Suppressor macrophage (primary cell): ENCODE data around the gene IL7R.

Experiments used
- DNase-seq, 4 experiments: peaks; one replicate each; pipeline ENCODE4 v3.0.0-alpha.2; 2020 to 2022

IL7R gene

DNA sequence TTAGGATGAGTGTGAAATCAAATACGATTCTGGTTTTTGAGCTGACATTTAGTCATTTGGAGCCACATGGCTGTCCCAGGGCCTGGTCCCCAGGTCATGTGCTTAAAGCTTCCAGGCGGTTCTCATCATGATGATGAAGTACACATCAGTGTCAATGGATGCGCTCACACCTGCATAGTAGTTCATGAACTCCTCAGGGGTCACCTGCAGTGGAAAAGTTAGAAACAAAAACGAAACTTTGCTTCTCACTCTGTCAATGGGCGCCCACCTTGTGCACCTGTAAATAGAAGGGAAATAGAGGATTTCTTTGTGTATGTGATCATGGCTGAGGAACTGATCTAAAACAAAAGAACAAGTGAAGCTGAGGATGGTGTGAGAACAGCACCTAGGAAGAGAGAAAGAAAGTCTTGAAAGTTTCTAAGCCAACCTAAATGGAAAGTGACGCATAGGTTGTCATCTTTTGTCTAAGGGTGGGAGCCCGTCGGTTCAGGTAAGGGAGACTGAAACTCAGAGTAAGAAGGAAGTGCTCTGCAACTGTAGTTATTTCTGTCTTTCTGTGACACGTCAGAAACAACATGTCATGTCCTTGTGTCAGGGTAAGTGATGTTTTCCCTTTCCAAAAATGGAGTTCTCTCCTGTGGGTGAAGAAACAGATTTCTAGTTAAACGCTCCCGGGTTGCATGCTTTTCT lies 47.9 kb downstream of the IL7R start:
- no peak for DNase-seq

DNA sequence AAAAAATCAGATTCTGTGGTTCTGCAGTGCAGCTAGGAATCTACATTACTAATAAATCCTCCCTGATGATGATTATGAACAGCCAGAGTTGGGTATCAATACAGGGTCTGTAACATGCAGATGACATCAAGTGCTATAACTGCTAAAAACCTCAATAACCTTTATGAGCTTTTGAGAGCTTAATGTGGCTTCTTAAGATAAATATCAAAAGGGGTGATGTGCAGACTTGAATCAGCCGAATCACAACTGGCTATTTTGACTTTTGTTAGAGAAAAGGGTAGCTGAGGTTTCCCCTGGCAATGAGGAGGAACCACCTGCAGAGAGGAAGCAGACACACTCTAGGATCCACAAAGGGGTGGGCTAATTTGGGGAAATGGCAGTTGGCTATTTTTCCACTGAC lies 51.5 kb downstream of the IL7R start:
- no peak for DNase-seq

DNA sequence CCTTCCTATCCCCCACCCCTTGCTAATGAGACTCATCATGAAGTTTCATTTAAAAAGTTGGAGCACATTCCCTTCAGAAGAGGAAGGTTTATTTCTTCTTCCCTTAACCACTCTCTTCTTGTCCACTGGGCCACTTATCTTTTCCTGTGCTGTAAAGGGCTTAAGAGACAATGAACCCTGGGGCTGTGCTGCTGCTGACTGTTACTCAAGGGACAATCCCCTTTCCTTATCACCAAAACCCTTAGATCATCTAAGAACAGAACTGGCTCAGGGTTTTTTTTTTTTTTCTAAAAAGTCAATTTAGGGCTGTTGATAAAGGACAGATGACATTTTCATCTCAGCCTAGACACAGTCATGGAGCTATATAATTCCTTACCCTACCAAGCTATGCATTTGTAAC lies 52.1 kb downstream of the IL7R start:
- DNase-seq = no peak

DNA sequence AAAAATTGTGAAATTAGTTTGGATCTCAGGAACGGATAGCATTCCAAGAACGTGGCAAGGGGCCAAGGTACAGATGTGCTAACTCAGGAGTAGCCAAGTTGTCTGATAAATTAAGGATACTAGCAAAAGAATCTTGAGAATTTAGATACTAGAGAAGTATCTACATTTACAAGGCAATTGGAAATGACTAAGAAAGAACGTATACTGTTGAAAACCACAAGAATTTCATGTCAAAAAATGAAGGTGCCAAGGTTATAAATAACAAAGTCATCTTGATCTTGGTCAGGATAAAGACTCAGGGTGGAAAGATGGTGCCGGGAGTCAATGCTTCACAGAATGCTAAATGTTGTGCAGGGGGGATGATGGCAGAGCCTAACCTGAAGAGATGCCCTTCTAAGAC lies 62.5 kb downstream of the IL7R start:
- no peak for DNase-seq

DNA sequence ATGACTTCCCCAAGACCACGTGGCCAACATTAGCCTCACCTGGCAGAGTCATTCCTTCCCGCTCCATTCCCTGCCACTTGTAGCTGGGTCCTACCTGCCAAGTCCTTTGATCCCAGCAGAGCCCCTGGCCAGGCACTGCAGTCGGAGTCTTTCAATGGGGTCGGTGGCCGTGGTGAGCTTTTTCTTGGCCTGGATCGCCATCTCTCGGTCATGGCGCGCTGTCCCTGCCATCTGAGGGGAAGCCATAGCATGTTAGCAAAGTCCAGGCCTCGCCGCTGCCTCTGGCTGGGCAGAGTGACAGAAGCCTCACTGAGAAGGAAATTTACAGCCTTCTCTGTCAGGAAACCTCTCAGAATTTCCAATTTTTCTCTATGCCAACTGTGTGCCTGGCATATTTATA lies 64.2 kb downstream of the IL7R start:
- no peak for DNase-seq

DNA sequence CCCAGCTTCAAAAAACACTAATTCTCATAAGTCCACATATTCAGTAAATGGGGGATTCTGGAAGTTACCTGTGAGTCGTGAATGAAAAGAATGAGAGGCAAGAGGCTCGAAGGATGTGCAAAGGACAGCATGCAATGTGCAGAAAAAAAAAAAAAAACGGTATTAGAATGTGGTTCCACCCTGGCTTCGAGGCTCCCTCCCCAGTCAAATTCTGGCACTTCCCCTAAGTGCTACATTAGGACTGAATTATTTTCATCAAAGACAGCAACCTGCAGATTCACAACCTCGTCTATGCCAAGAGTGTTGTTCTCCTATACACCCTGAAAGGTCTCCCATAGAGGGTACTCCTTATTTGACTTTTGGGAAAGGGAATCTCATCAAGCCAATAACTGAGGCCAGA lies 65.2 kb downstream of the IL7R start:
- DNase-seq = no peak

DNA sequence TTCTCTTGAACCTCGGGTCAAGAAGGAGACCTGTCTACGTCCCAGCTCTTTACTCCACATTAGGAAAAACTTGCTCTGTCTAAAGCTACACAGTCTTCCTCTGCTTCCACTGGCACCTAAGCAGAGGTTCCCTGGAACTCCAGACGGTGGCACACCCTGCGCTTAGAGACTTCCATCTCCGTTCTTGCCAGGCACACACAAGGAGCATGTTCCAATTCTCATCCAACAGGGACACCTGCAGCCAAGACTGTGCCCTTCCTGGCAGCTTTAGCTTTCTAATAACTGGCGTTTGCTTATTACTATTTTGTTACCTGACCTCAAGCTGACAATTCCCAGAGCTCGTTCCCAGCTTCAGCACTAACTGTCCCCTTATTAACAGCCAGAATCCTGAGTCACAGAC lies 65.8 kb downstream of the IL7R start:
- DNase-seq = no peak

DNA sequence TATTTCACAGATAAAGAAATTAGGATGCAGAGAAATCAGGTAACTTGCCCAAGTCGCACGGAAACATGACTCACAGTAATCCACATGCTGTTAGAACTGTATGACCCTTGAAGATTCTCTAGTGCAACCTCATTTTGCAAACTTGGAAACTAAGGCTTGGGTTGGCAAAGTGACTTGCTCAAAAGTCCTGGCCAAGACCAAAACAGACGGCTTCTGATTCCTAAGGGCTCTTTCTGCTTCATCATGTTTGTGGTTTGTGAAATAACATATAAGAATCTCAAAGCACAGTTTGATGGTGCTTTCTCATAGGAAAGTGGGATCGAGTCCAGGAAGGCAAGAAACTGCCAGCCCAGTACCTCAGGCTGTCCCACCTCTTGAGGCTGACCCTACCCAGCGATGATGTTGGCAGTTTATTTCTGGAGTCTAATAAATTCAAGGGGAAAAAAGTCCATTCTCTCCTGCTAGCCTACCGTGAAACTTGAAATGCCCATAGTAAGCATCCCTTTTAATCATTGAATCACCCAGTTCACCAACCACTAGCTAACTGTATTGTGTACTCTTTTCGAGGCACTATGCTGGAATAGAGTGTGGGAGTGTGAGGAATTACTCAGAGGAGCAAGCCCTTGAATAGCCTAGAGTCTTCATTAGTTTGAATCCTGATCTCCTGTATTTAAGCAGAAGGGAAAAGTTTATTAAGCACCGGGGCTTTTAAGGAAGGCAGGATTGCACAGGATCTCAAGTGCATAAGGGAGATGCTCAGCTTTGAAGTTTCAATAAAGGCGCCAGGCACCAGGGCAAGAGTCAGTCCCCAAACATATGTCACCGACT lies 67.6 kb downstream of the IL7R start:
- no peak for DNase-seq

DNA sequence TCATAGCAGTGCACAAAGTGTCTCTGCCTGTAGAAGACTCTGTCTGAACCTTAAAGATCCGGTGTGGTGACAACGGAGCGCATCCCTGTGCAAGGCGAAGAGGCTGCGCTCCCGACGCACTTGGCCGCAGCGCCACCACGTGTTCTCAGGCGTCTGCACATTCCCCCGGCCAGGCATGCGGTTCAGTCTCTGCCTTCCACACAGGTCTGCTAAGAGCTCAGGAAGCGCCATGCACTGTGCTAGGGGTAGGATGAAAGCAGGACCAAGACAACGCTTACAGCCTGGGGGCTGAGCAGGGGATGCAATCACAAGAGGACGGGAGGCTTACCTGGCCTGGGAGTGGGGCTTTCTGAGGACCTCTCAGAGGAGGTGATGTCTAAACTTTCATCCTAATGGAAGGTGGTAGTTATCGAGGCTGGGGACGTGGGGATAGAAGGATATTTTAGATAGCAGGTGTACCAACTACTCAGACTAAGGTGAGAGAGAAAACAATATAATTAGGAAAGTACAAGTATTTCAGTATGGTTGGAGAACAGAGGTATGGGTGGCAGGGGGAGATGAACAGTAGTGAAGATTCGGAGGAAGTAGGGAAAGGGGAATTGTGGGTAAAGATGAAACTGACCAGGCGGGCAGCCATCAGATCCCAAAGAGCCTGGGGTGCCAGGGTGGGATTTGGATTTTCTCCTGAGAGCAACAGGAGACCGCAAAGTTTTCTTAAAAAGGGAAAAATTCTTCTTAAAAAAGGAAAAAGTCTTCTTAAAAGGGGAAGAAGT lies 68.4 kb downstream of the IL7R start:
- DNase-seq = peak; percentile 66 to 86 (median 77)

DNA sequence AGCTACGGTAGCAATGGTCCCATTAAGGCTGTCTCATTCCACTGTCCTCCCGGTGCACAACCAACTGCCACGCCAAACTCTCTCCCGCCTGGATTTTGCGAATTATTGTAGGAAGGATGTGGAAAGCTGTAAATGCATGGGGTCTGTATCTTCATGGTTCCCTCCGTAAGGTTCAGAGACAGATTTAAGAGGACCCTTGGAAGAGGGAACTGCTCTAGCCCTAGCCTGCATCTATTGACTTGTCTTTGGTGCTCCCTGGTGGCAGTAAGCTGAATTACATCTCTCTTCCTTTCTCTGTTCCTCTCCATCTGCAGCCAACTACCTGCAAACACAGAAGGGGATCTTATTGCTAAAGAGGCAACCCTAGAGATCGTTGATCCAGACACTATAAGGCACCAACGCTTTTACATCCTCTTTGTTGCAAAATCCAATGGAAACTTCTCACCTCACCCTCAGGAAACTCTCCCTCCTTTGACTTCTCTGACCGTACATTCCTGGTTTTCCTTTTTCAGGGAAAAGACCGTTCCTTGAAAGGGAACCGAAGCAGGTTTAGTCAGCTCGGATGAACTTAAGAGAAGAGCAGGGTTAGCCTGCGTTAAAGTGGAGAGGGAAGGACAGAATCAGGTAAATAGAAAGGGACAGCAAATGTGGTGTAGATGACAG lies 69.8 kb downstream of the IL7R start:
- peak; percentile 70 to 78 (median 75) for DNase-seq
